Measurements from ENCODE around the gene INPP5K. TPM values are rescaled to one million over a fixed set of nuclear protein-coding genes. Genes with fewer than 3 reads are reported as not detected.

Gene INPP5K
- polyA plus RNA-seq, 6 donors from 2014 or later: 57.0 to 102 (median 61.1) TPM

- Mint-ChIP-seq H3K4me3 (peak overlapping the region; percentile 84 to 98 (median 94)), H3K4me1 (peaks cover 33 to 40% (median 34%) of the 10 kb centered on the region in 3 donors), H3K27ac (peak overlapping the region; percentile 44 to 100 (median 94)), H3K36me3 (peaks cover 0 to 17% of the 10 kb centered on the region in 2 donors), H3K9me3 (no peaks in the 10 kb centered on the region), H3K27me3 (no peaks in the 10 kb centered on the region)
- ATAC-seq (ENCODE audit: low read depth in 2 of 2) (no peak), DNase-seq (no peak)
Measured at GRCh38 chr17:1484060-1484535, 32.3 kb downstream of the INPP5K start.

GRCh38 chr17:1482680-1483079 lies 33.7 kb downstream of the INPP5K start:
- Mint-ChIP-seq H3K4me1 (peaks cover 31 to 32% (median 31%) of the 10 kb centered on the region in 3 donors), H3K27me3 (no peaks in the 10 kb centered on the region), H3K9me3 (no peaks in the 10 kb centered on the region), H3K4me3 (peak overlapping the region in 1 of 8 donors; percentile 15), H3K36me3 (peaks cover 0 to 26% of the 10 kb centered on the region in 2 donors), H3K27ac (peak overlapping the region in 2 of 6 donors; percentile 76 to 94)
- DNase-seq (no peak), ATAC-seq (ENCODE audit: low read depth in 2 of 2) (no peak)

GRCh38 chr17:1481736-1482135 lies 34.7 kb downstream of the INPP5K start:
- ATAC-seq (ENCODE audit: low read depth in 2 of 2) (no peak), DNase-seq (no peak)
- Mint-ChIP-seq H3K4me1 (peaks cover 24 to 32% (median 32%) of the 10 kb centered on the region in 3 donors), H3K27me3 (no peaks in the 10 kb centered on the region), H3K9me3 (no peaks in the 10 kb centered on the region), H3K27ac (peak overlapping the region in 4 of 6 donors; percentile 66 to 88 (median 78)), H3K4me3 (peak overlapping the region in 1 of 8 donors; percentile 79), H3K36me3 (peaks cover 0 to 26% of the 10 kb centered on the region in 2 donors)

- Mint-ChIP-seq H3K36me3 (peaks cover 0 to 26% of the 10 kb centered on the region in 2 donors), H3K27ac (peak overlapping the region in 2 of 6 donors; percentile 42 to 66), H3K27me3 (no peaks in the 10 kb centered on the region), H3K4me3 (peak overlapping the region in 3 of 8 donors; percentile 6 to 42 (median 25)), H3K4me1 (peaks cover 23 to 37% (median 35%) of the 10 kb centered on the region in 3 donors), H3K9me3 (no peaks in the 10 kb centered on the region)
- DNase-seq (no peak), ATAC-seq (ENCODE audit: low read depth in 2 of 2) (no peak)
Measured at GRCh38 chr17:1480747-1481465, 35.5 kb downstream of the INPP5K start.

GRCh38 chr17:1478418-1478817 lies 38.0 kb downstream of the INPP5K start:
- peaks cover 30 to 54% (median 49%) of the 10 kb centered on the region in 3 donors for H3K4me1 Mint-ChIP-seq
- H3K27ac Mint-ChIP-seq: peak overlapping the region in 1 of 6 donors; percentile 47
- H3K36me3 Mint-ChIP-seq: peaks cover 0 to 26% of the 10 kb centered on the region in 2 donors

GRCh38 chr17:1475321-1475854 lies 41.0 kb downstream of the INPP5K start:
- ATAC-seq (ENCODE audit: low read depth in 2 of 2): no peak
- H3K27ac Mint-ChIP-seq: peak overlapping the region in 5 of 6 donors; percentile 39 to 97 (median 92)

More at GRCh38 chr17:1478418-1478817, 38.0 kb downstream of the INPP5K start:
- Mint-ChIP-seq H3K27me3 (no peaks in the 10 kb centered on the region), H3K4me3 (no peak overlapping the region), H3K9me3 (no peaks in the 10 kb centered on the region)
- no peak for ATAC-seq (ENCODE audit: low read depth in 2 of 2)
- DNase-seq: no peak

GRCh38 chr17:1474402-1475189 lies 41.8 kb downstream of the INPP5K start:
- ATAC-seq (ENCODE audit: low read depth in 2 of 2): peak; percentile 55 to 61
- H3K4me1 Mint-ChIP-seq: peaks cover 34 to 66% (median 64%) of the 10 kb centered on the region in 3 donors

More at GRCh38 chr17:1475321-1475854, 41.0 kb downstream of the INPP5K start:
- Mint-ChIP-seq H3K4me1 (peaks cover 33 to 64% (median 61%) of the 10 kb centered on the region in 3 donors), H3K36me3 (peaks cover 0 to 9% of the 10 kb centered on the region in 2 donors), H3K4me3 (peak overlapping the region in 6 of 8 donors; percentile 65 to 79 (median 74)), H3K27me3 (no peaks in the 10 kb centered on the region), H3K9me3 (no peaks in the 10 kb centered on the region)
- DNase-seq: no peak

GRCh38 chr17:1473841-1474240 lies 42.6 kb downstream of the INPP5K start:
- DNase-seq: peak; percentile 70
- H3K4me1 Mint-ChIP-seq: peaks cover 41 to 74% (median 67%) of the 10 kb centered on the region in 3 donors
- peak overlapping the region; percentile 84 to 97 (median 93) for H3K27ac Mint-ChIP-seq
- H3K36me3 Mint-ChIP-seq: peaks cover 7 to 18% of the 10 kb centered on the region in 2 donors
- peak; percentile 80 to 82 for ATAC-seq (ENCODE audit: low read depth in 2 of 2)
- H3K9me3 Mint-ChIP-seq: no peaks in the 10 kb centered on the region
- no peaks in the 10 kb centered on the region for H3K27me3 Mint-ChIP-seq
- peak overlapping the region; percentile 32 to 79 (median 67) for H3K4me3 Mint-ChIP-seq

More at GRCh38 chr17:1474402-1475189, 41.8 kb downstream of the INPP5K start:
- no peaks in the 10 kb centered on the region for H3K27me3 Mint-ChIP-seq
- peak overlapping the region; percentile 80 to 97 (median 93) for H3K27ac Mint-ChIP-seq
- no peaks in the 10 kb centered on the region for H3K9me3 Mint-ChIP-seq
- peaks cover 0 to 11% of the 10 kb centered on the region in 2 donors for H3K36me3 Mint-ChIP-seq
- H3K4me3 Mint-ChIP-seq: peak overlapping the region; percentile 44 to 79 (median 70)
- peak; percentile 68 for DNase-seq

- DNase-seq (no peak), ATAC-seq (ENCODE audit: low read depth in 2 of 2) (no peak)
- Mint-ChIP-seq H3K27ac (peak overlapping the region in 5 of 6 donors; percentile 84 to 94 (median 92)), H3K9me3 (no peaks in the 10 kb centered on the region), H3K4me1 (peaks cover 44 to 79% (median 69%) of the 10 kb centered on the region in 3 donors), H3K27me3 (no peaks in the 10 kb centered on the region), H3K36me3 (peaks cover 10 to 21% of the 10 kb centered on the region in 2 donors), H3K4me3 (peak overlapping the region in 4 of 8 donors; percentile 16 to 74 (median 68))
Measured at GRCh38 chr17:1473170-1473569, 43.2 kb downstream of the INPP5K start.

- H3K4me1 Mint-ChIP-seq: peaks cover 44 to 76% (median 66%) of the 10 kb centered on the region in 3 donors
- H3K27me3 Mint-ChIP-seq: no peaks in the 10 kb centered on the region
- peak overlapping the region in 2 of 8 donors; percentile 30 for H3K4me3 Mint-ChIP-seq
- peak overlapping the region in 3 of 6 donors; percentile 84 to 92 (median 91) for H3K27ac Mint-ChIP-seq
- ATAC-seq (ENCODE audit: low read depth in 2 of 2) (no peak), DNase-seq (no peak)
- peaks cover 10 to 18% of the 10 kb centered on the region in 2 donors for H3K36me3 Mint-ChIP-seq
- no peaks in the 10 kb centered on the region for H3K9me3 Mint-ChIP-seq
Measured at GRCh38 chr17:1471911-1472821, 44.2 kb downstream of the INPP5K start.

- H3K4me3 Mint-ChIP-seq: peak overlapping the region in 2 of 8 donors; percentile 22 to 87
- no peak for DNase-seq
- peak overlapping the region in 2 of 6 donors; percentile 26 to 38 for H3K27ac Mint-ChIP-seq
- H3K27me3 Mint-ChIP-seq: no peaks in the 10 kb centered on the region
- H3K4me1 Mint-ChIP-seq: peaks cover 44 to 69% (median 59%) of the 10 kb centered on the region in 3 donors
- no peaks in the 10 kb centered on the region for H3K9me3 Mint-ChIP-seq
- H3K36me3 Mint-ChIP-seq: peaks cover 10 to 18% of the 10 kb centered on the region in 2 donors
- ATAC-seq (ENCODE audit: low read depth in 2 of 2): no peak
Measured at GRCh38 chr17:1471490-1471889, 44.9 kb downstream of the INPP5K start.

Data from naive B cell (primary cell).